Measurements from ENCODE around the gene CLDN12.
A peak's percentile ranks its signal among the peaks of the same experiment; 100 is the strongest.
"Not testable (repeated sequence)": the region's sequence is repeated elsewhere in the genome, so short reads cannot be mapped to it uniquely, and the experiment has no call there.

CLDN12 gene

DNA sequence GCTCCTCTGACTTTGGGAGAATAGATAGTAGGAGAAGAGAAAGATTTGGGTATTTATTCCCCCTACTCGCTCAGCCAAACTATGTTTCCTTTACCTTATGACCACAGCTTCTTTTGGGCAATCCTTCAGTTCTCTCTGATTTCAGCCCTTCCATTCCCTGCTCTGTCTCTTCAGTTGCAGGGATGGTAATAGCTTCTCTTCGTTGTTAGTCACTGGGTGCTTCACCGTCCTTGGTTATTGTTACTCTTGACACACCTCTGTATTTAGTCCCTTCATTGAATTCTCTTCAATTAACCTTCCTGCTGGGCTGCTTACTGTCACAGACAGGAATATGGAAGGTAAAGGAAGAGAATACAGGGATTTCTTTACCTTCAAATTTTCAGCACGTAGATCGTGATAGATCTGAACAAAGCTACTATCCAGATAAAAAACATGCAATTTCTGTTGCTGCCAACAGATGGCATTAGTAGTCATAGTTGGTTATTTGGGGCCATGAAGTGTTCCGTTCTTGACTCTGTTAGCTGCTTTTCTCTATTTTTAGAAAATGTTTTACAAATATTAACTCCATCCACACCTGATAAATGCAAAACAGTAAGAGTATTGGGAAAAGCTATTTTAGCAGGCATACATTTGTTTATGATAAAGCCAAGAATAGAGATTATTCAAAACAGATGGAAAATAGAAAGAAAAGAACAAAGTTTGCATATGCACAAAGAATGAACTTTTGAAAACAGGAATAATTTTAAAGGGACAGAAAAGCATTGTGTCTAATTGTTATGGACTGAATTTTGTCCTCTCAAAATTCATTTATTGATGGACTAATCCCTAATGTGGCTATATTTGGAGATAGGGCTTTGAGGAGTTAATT lies 52.1 kb downstream of the CLDN12 start:
- no peaks in the 10 kb centered on the region for H3K27me3 ChIP-seq (replicated peaks; ENCODE audit: control insufficient read depth, insufficient read depth, low read length)
- TF ChIP-seq, protein P1, sequence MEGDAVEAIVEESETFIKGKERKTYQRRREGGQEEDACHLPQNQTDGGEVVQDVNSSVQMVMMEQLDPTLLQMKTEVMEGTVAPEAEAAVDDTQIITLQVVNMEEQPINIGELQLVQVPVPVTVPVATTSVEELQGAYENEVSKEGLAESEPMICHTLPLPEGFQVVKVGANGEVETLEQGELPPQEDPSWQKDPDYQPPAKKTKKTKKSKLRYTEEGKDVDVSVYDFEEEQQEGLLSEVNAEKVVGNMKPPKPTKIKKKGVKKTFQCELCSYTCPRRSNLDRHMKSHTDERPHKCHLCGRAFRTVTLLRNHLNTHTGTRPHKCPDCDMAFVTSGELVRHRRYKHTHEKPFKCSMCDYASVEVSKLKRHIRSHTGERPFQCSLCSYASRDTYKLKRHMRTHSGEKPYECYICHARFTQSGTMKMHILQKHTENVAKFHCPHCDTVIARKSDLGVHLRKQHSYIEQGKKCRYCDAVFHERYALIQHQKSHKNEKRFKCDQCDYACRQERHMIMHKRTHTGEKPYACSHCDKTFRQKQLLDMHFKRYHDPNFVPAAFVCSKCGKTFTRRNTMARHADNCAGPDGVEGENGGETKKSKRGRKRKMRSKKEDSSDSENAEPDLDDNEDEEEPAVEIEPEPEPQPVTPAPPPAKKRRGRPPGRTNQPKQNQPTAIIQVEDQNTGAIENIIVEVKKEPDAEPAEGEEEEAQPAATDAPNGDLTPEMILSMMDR (IDR thresholded peaks at IDR 0.05; ENCODE audit: insufficient read depth, low read length, poor library complexity, severe bottlenecking), result peak; percentile 64
- no peaks in the 10 kb centered on the region for H3K36me3 ChIP-seq (ENCODE audit: control insufficient read depth, insufficient read depth, low read length)
- peak; percentile 7 for DNase-seq (ENCODE audit: extremely low read depth, insufficient read length)
- H3K4me3 ChIP-seq (replicated peaks; ENCODE audit: low read depth, low read length), result no peak overlapping the region

DNA sequence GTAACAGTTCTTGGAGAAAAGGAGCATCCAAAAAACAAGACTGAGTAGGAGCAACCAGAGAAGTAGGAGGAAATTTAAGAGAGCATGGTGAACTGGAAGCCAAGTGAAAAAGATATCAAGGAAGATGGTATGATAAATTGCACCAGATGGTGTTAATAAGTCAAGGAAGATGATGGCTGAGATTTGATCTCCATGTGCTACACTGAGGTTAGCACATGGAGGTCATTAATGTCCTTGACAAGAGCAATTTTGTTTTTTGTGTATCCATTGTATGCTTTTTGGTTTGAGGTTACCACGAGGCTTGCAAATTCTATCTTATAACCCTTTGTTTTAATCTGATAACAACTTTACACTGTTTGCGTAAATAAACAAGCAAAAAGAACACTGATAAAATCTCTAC lies 54.8 kb downstream of the CLDN12 start:
- no peaks in the 10 kb centered on the region for H3K27me3 ChIP-seq (replicated peaks; ENCODE audit: control insufficient read depth, insufficient read depth, low read length)
- H3K36me3 ChIP-seq (ENCODE audit: control insufficient read depth, insufficient read depth, low read length), result no peaks in the 10 kb centered on the region
- TF ChIP-seq, protein P1 (IDR thresholded peaks at IDR 0.05; ENCODE audit: insufficient read depth, low read length, poor library complexity, severe bottlenecking), result no peak
- H3K4me3 ChIP-seq (replicated peaks; ENCODE audit: low read depth, low read length), result no peak overlapping the region
- DNase-seq (ENCODE audit: extremely low read depth, insufficient read length), result no peak

DNA sequence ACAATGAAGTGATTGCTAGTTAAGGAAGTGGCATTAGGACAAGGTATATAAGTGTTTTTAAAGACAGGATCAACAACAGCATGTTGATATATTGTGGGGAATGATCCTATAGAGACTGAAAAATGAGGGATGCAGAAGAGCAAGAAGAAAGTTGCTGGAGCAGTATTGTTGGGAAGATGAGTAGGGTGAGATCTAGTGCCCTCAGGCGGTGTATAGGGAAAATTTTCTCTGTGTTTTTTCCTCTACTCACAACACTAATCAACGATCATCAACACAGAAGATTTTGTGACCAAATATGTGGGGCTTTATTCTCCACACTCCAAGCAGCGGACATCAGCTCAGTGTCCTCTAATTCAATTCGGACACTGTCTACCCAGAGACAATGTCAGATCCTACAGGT lies 56.6 kb downstream of the CLDN12 start:
- TF ChIP-seq, protein P1 (IDR thresholded peaks at IDR 0.05; ENCODE audit: insufficient read depth, low read length, poor library complexity, severe bottlenecking), result peak; percentile 23
- no peak overlapping the region for H3K4me3 ChIP-seq (replicated peaks; ENCODE audit: low read depth, low read length)
- H3K27me3 ChIP-seq (replicated peaks; ENCODE audit: control insufficient read depth, insufficient read depth, low read length), result no peaks in the 10 kb centered on the region
- DNase-seq (ENCODE audit: extremely low read depth, insufficient read length), result no peak
- H3K36me3 ChIP-seq (ENCODE audit: control insufficient read depth, insufficient read depth, low read length), result no peaks in the 10 kb centered on the region

DNA sequence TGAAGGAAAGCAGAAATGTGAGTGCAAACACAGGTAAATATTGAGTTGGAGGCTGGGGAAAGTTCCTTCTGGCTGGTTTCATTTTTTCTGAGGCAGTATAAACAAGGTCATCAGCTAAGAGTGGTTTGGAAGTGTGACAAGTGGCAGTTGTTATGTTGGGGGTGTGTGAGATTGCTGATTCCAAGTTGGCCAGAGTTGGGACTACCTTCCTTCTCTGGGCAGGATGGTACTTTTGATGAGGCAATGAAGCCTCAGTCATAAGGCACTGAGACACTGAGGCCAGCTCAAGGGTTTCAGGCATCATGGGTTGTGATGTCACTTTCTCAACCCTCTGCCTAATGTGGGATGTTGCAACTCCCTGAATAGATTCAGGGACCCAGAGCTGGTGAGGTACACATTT lies 58.0 kb downstream of the CLDN12 start:
- Histone ChIP-seq H3K27me3 (replicated peaks; ENCODE audit: control insufficient read depth, insufficient read depth, low read length) (no peaks in the 10 kb centered on the region), H3K4me3 (replicated peaks; ENCODE audit: low read depth, low read length) (no peak overlapping the region), H3K36me3 (ENCODE audit: control insufficient read depth, insufficient read depth, low read length) (no peaks in the 10 kb centered on the region)
- no peak for DNase-seq (ENCODE audit: extremely low read depth, insufficient read length)
- TF ChIP-seq, protein P1 (IDR thresholded peaks at IDR 0.05; ENCODE audit: insufficient read depth, low read length, poor library complexity, severe bottlenecking), result no peak

DNA sequence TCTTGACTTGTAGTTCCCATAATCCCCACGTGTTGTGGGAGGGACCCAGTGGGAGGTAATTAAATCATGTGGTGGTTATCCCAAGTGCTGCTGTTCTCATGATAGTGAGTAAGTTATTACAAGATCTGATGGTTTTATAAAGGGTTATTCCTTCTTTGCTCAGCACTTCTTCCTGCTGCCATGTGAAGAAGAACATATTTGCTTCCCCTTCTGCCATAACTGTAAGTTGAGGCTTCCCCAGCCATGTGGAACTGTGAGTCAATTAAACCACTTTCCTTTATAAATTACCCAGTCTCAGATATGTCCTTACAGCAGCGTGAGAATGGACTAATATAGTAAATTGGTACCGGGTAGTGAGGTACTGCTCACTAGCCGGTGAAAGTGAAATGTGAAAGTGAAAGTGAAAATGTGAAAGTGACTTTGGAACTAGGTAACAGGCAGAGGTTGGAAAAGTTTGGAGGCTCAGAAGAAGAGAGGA lies 59.9 kb downstream of the CLDN12 start:
- not testable (repeated sequence) for H3K36me3 ChIP-seq (ENCODE audit: control insufficient read depth, insufficient read depth, low read length); H3K4me3 ChIP-seq (replicated peaks; ENCODE audit: low read depth, low read length); DNase-seq (ENCODE audit: extremely low read depth, insufficient read length); H3K27me3 ChIP-seq (replicated peaks; ENCODE audit: control insufficient read depth, insufficient read depth, low read length)

All from GM06990 (cell line).